ENCODE data around the gene KASH5. TPM values are rescaled to one million over a fixed set of nuclear protein-coding genes. Genes with fewer than 3 reads are reported as not detected.

KASH5 gene
- total RNA-seq, 4 donors from 2014 or later: not detected

- H3K27ac ChIP-seq: peak within 1 kb of the TSS; percentile 70
- 4% methylated on average over 28 of the region's 56 CpGs for whole genome bisulfite sequencing
- H3K27me3 ChIP-seq: peaks cover 56% of the 10 kb centered on the region
- H3K4me1 ChIP-seq: peaks cover 34% of the 10 kb centered on the region
- H3K36me3 ChIP-seq: peaks cover 2% of the 10 kb centered on the region
- DNase-seq (ENCODE audit: low spot score in 2 of 2): peak; percentile 89
- H3K9me3 ChIP-seq: no peaks in the 10 kb centered on the region
- H3K4me3 ChIP-seq: peak within 1 kb of the TSS; percentile 78
- TF ChIP-seq, protein P1, sequence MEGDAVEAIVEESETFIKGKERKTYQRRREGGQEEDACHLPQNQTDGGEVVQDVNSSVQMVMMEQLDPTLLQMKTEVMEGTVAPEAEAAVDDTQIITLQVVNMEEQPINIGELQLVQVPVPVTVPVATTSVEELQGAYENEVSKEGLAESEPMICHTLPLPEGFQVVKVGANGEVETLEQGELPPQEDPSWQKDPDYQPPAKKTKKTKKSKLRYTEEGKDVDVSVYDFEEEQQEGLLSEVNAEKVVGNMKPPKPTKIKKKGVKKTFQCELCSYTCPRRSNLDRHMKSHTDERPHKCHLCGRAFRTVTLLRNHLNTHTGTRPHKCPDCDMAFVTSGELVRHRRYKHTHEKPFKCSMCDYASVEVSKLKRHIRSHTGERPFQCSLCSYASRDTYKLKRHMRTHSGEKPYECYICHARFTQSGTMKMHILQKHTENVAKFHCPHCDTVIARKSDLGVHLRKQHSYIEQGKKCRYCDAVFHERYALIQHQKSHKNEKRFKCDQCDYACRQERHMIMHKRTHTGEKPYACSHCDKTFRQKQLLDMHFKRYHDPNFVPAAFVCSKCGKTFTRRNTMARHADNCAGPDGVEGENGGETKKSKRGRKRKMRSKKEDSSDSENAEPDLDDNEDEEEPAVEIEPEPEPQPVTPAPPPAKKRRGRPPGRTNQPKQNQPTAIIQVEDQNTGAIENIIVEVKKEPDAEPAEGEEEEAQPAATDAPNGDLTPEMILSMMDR (IDR thresholded peaks at IDR 0.05): no peak
- TF ChIP-seq POLR2AphosphoS5 (IDR thresholded peaks at IDR 0.05) (no peak), POLR2A (IDR thresholded peaks at IDR 0.05) (no peak), EP300 (IDR thresholded peaks at IDR 0.05) (no peak)
These were observed 53.3 kb downstream of the KASH5 start, which contains the start of gene SLC17A7 for GRCh38 chr19:49441210-49441959. TSS of gene SLC17A7 (minus strand) at chr19:49441527. CDS start at chr19:49441379, 148 bp downstream.

DNA sequence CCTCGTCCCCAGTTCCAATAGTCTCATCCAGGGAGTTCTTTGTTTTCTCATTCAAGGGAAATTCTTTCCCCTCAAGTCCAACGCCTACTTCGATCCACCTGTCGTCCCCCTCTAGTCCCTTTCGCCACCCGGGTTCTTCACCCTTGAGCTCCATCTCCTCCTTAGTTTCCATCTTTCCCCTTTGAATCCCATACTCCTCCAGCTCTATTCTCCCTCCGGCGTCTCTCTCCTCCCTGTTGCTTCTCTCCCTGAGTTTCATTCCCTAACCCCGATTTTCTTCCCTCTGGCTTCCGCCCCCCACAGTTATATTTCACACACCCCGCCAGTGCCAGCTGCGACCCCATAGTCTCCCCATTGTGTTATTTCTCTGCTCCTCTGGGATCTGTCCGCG, 53.9 kb downstream of the KASH5 start:
- Histone ChIP-seq H3K27me3 (peaks cover 50% of the 10 kb centered on the region), H3K36me3 (peaks cover 6% of the 10 kb centered on the region), H3K4me3 (peak overlapping the region; percentile 78), H3K9me3 (no peaks in the 10 kb centered on the region), H3K27ac (peak overlapping the region; percentile 70), H3K4me1 (peaks cover 32% of the 10 kb centered on the region)
- 11% methylated on average over 14 of the region's 14 CpGs for WGBS
- DNase-seq (ENCODE audit: low spot score in 2 of 2): no peak
- TF ChIP-seq, protein P1 (IDR thresholded peaks at IDR 0.05): no peak
- TF ChIP-seq POLR2AphosphoS5 (IDR thresholded peaks at IDR 0.05) (no peak), EP300 (IDR thresholded peaks at IDR 0.05) (no peak), POLR2A (IDR thresholded peaks at IDR 0.05) (no peak)

DNA sequence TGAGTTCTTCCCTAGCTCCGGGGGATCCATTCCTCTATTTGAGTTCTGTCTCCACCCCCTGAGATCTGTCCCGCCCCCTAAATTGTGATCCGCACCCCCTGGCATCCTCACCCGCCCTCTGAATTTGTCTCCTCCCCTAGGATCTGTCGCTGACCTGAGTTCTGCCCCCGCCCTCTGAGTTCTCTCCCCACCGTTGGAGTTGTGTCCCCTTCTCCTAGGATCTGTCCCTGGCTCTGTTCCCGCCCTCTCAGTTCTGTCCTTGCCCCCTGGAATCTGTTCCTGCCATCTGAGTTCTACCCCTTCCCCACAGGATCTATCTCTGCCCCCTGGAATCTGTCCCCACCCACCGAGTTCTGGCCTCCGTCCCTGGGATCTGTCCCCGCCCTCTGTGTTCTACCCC, 54.3 kb downstream of the KASH5 start:
- DNase-seq (ENCODE audit: low spot score in 2 of 2): peak; percentile 86 to 89
- 1% methylated on average over 11 of the region's 11 CpGs for WGBS
- Histone ChIP-seq H3K4me3 (peak overlapping the region; percentile 78), H3K36me3 (peaks cover 10% of the 10 kb centered on the region), H3K9me3 (no peaks in the 10 kb centered on the region), H3K27me3 (peaks cover 46% of the 10 kb centered on the region), H3K27ac (peak overlapping the region; percentile 70), H3K4me1 (peaks cover 32% of the 10 kb centered on the region)
- no peak for TF ChIP-seq POLR2A (IDR thresholded peaks at IDR 0.05)
- TF ChIP-seq, protein P1 (IDR thresholded peaks at IDR 0.05): no peak
- no peak for TF ChIP-seq EP300 (IDR thresholded peaks at IDR 0.05)
- no peak for TF ChIP-seq POLR2AphosphoS5 (IDR thresholded peaks at IDR 0.05)

GRCh38 chr19:49442771-49443365, 54.8 kb downstream of the KASH5 start:
- peak; percentile 99 for DNase-seq (ENCODE audit: low spot score in 2 of 2)
- Histone ChIP-seq H3K27ac (peak overlapping the region; percentile 88), H3K4me1 (peaks cover 35% of the 10 kb centered on the region), H3K36me3 (peaks cover 12% of the 10 kb centered on the region), H3K4me3 (peak overlapping the region; percentile 78), H3K9me3 (no peaks in the 10 kb centered on the region), H3K27me3 (peaks cover 41% of the 10 kb centered on the region)
- TF ChIP-seq EP300 (IDR thresholded peaks at IDR 0.05) (no peak), POLR2AphosphoS5 (IDR thresholded peaks at IDR 0.05) (no peak), POLR2A (IDR thresholded peaks at IDR 0.05) (no peak)
- TF ChIP-seq, protein P1 (IDR thresholded peaks at IDR 0.05): no peak
- WGBS: under 1% methylated on average over 40 of the region's 43 CpGs
